ENCODE results near the gene REM2.

REM2 gene

DNA sequence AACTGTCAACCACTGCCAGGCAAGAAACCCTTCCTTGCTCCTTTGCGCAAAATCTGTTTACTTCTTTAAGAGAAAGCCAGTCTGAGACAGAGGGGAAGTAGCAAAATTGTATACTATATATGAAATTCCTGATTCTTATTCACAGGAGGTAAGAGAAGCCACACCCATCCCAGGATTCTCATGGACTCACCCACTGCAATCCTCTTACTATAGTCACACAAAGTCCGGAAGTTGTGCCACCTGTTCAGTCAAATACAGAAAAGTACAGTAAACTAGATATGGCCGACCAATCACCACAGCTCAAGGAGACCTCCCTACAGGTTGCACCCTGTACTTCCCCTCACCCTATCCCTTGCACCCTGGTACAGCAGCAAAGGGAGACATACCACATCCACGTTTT, 43.3 kb downstream of the REM2 start:
- Histone ChIP-seq H2BK12ac (ENCODE audit: low read length in 2 of 2) (peak overlapping the region in 1 of 2 experiments; percentile 6), H2BK120ac (ENCODE audit: low read depth, low read length) (no peak overlapping the region), H3K27ac (ENCODE audit: low read length, poor library complexity, severe bottlenecking) (no peak overlapping the region), H3K14ac (ENCODE audit: low read length in 2 of 2) (no peak overlapping the region), H3K9me3 (ENCODE audit: control insufficient read depth, low read length) (no peaks in the 10 kb centered on the region), H4K91ac (ENCODE audit: low read length) (no peak overlapping the region), H4K8ac (ENCODE audit: low read length) (no peak overlapping the region), H2BK15ac (ENCODE audit: low read depth, poor library complexity, severe bottlenecking) (no peak overlapping the region), H3K4me1 (ENCODE audit: control insufficient read depth, insufficient read depth, low read depth, low read length) (peaks cover 10% of the 10 kb centered on the region), H3K18ac (ENCODE audit: low read depth in 1 of 2, low read length in 2 of 2) (no peak overlapping the region), H3K9ac (ENCODE audit: low read length) (no peak overlapping the region), H3K36me3 (ENCODE audit: control insufficient read depth in 1 of 2, insufficient read depth in 2 of 2, low read depth in 1 of 2, low read length in 2 of 2) (peaks cover 29 to 56% of the 10 kb centered on the region in 2 experiments), H3K4me3 (ENCODE audit: insufficient read depth in 1 of 2, low read depth in 1 of 2, low read length in 2 of 2) (no peak overlapping the region), H3K23ac (ENCODE audit: low read length in 2 of 2) (no peak overlapping the region), H3K4me2 (ENCODE audit: low read length, poor library complexity, severe bottlenecking) (no peak overlapping the region), H3K4ac (ENCODE audit: low read depth in 1 of 2, low read length in 2 of 2) (no peak overlapping the region), H3K79me1 (replicated peaks; ENCODE audit: low read length, poor library complexity, severe bottlenecking) (peaks cover 27% of the 10 kb centered on the region), H3K27me3 (ENCODE audit: control insufficient read depth in 1 of 2, insufficient read depth in 1 of 2, low read length in 2 of 2) (no peaks in the 10 kb centered on the region), H2AFZ (ENCODE audit: low read depth, low read length) (no peak overlapping the region), H2AK5ac (ENCODE audit: low read length, severe bottlenecking) (no peak overlapping the region), H2BK5ac (ENCODE audit: low read depth, low read length, poor library complexity, severe bottlenecking) (no peak overlapping the region)
- 69% methylated on average over 3 of the region's 4 CpGs for WGBS
- no peak for DNase-seq

DNA sequence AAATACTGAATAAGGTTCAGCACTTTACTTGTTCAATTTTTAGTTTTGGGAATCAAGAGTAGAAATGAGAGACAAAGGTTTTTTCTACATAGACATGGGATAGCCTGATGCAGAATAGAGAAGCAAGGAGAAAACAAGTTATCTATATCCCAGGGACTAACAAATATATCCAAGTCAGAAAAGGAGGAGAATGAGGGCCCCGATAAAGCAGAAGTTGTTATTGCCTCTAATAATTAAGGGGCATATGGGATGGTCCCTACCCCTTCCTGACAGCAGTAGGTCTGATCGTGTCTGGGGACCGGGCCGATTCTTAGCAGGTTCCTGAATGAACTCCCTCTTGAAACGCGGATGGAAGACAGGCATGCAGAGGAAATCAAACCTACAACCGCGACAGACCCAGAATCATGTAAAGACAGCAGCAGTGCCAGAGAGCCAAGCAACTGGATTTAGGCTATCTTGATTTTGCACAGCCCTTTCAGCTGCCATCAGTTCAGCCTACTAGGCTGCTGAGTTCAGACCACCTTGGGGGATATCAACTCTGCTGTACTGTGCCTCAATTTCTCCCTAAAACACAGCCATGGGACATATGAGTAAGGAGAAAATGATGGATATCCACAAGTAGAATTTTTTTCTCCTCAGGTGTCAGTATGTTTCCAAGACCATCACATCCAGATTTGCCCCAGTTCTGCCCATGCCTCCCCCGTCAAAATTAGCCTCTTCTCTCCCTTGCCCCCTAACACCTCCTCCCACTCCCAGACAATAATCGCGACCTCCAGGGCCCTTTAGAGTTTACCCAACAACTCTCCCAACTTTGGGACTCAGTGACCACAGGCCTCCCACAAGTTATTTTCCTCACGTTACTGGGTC, 45.4 kb downstream of the REM2 start:
- Histone ChIP-seq H3K23ac (ENCODE audit: low read length in 2 of 2) (no peak overlapping the region), H3K4me1 (ENCODE audit: control insufficient read depth, insufficient read depth, low read depth, low read length) (peaks cover 10% of the 10 kb centered on the region), H4K91ac (ENCODE audit: low read length) (peak overlapping the region; percentile 97), H2BK12ac (ENCODE audit: low read length in 2 of 2) (no peak overlapping the region), H3K36me3 (ENCODE audit: control insufficient read depth in 1 of 2, insufficient read depth in 2 of 2, low read depth in 1 of 2, low read length in 2 of 2) (peaks cover 18 to 38% of the 10 kb centered on the region in 2 experiments), H2BK5ac (ENCODE audit: low read depth, low read length, poor library complexity, severe bottlenecking) (peak overlapping the region; percentile 25), H2BK120ac (ENCODE audit: low read depth, low read length) (peak overlapping the region; percentile 78), H3K14ac (ENCODE audit: low read length in 2 of 2) (no peak overlapping the region), H2BK15ac (ENCODE audit: low read depth, poor library complexity, severe bottlenecking) (no peak overlapping the region), H3K9ac (ENCODE audit: low read length) (peak overlapping the region; percentile 98), H3K4ac (ENCODE audit: low read depth in 1 of 2, low read length in 2 of 2) (peak overlapping the region in 1 of 2 experiments; percentile 56), H2AFZ (ENCODE audit: low read depth, low read length) (peak overlapping the region; percentile 80), H3K4me2 (ENCODE audit: low read length, poor library complexity, severe bottlenecking) (peak overlapping the region; percentile 71), H3K79me1 (replicated peaks; ENCODE audit: low read length, poor library complexity, severe bottlenecking) (peaks cover 25% of the 10 kb centered on the region), H3K4me3 (ENCODE audit: insufficient read depth in 1 of 2, low read depth in 1 of 2, low read length in 2 of 2) (peak overlapping the region; percentile 97 to 98), H3K27me3 (ENCODE audit: control insufficient read depth in 1 of 2, insufficient read depth in 1 of 2, low read length in 2 of 2) (no peaks in the 10 kb centered on the region), H3K18ac (ENCODE audit: low read depth in 1 of 2, low read length in 2 of 2) (peak overlapping the region; percentile 90 to 94), H3K9me3 (ENCODE audit: control insufficient read depth, low read length) (no peaks in the 10 kb centered on the region), H4K8ac (ENCODE audit: low read length) (peak overlapping the region; percentile 92), H3K27ac (ENCODE audit: low read length, poor library complexity, severe bottlenecking) (peak overlapping the region; percentile 78), H2AK5ac (ENCODE audit: low read length, severe bottlenecking) (no peak overlapping the region)
- WGBS, result 37% methylated on average over 12 of the region's 12 CpGs
- no peak for DNase-seq

DNA sequence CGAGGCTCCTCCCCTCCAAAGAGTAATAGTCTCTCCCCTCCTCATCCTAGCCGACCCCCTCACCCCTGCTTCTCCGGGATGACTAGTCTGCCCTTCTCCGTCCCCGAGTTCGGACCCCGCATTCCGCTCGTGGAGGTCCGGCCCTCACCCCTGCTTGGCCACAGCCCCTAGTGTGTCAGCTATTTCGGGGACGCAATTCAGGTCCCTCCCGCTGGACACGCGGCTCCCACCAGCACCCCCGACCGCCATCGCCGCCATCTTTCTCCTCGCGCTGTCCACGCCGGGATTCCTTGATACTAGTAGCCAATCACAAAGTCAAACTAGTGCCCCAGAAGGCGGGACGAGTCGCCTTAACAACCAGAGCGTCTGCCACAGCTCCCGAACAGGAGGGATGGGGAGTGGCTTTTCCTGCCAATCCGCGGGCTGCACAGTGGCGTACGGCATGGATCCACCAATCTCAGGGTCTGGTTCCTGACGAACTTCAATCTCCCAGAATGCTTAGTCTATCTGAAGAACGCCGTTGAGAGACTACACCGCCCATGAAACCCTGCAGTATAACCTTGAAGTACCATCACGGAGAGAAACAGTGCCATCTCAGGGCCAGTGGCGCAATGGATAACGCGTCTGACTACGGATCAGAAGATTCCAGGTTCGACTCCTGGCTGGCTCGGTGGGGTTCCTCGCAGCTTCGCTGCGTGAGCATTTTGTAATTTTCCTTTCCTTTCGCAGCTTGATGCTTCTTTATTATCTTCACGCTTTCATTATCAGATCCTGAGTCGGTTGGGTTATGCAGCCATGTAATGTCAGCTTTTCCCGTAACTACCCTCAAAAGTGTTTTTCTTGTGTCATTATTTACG, 46.3 kb downstream of the REM2 start, which contains the start of gene PRMT5:
PRMT5 (minus strand) TSS at position 273 of the 857 bp plus-strand sequence; CDS start at position 258, 15 bp downstream.
- H2BK12ac ChIP-seq (ENCODE audit: low read length in 2 of 2), result peak within 1 kb of the TSS; percentile 29 to 79
- H2BK5ac ChIP-seq (ENCODE audit: low read depth, low read length, poor library complexity, severe bottlenecking), result peak within 1 kb of the TSS; percentile 25
- H3K79me1 ChIP-seq (replicated peaks; ENCODE audit: low read length, poor library complexity, severe bottlenecking), result peaks cover 23% of the 10 kb centered on the region
- peak within 1 kb of the TSS; percentile 74 for H3K4me2 ChIP-seq (ENCODE audit: low read length, poor library complexity, severe bottlenecking)
- peaks cover 9 to 30% of the 10 kb centered on the region in 2 experiments for H3K36me3 ChIP-seq (ENCODE audit: control insufficient read depth in 1 of 2, insufficient read depth in 2 of 2, low read depth in 1 of 2, low read length in 2 of 2)
- peaks cover 10% of the 10 kb centered on the region for H3K4me1 ChIP-seq (ENCODE audit: control insufficient read depth, insufficient read depth, low read depth, low read length)
- peak; percentile 100 for DNase-seq
- no peaks in the 10 kb centered on the region for H3K27me3 ChIP-seq (ENCODE audit: control insufficient read depth in 1 of 2, insufficient read depth in 1 of 2, low read length in 2 of 2)
- H3K27ac ChIP-seq (ENCODE audit: low read length, poor library complexity, severe bottlenecking), result peak within 1 kb of the TSS; percentile 91
- peak within 1 kb of the TSS; percentile 31 to 56 for H3K4ac ChIP-seq (ENCODE audit: low read depth in 1 of 2, low read length in 2 of 2)
- H2AFZ ChIP-seq (ENCODE audit: low read depth, low read length), result peak within 1 kb of the TSS; percentile 80
- WGBS, result under 1% methylated on average over 48 of the region's 51 CpGs
- H3K9ac ChIP-seq (ENCODE audit: low read length), result peak within 1 kb of the TSS; percentile 98
- peak within 1 kb of the TSS; percentile 78 for H2BK120ac ChIP-seq (ENCODE audit: low read depth, low read length)
- no peaks in the 10 kb centered on the region for H3K9me3 ChIP-seq (ENCODE audit: control insufficient read depth, low read length)
- H3K14ac ChIP-seq (ENCODE audit: low read length in 2 of 2), result peak within 1 kb of the TSS in 1 of 2 experiments; percentile 86
- peak within 1 kb of the TSS; percentile 97 for H4K91ac ChIP-seq (ENCODE audit: low read length)
- H3K4me3 ChIP-seq (ENCODE audit: insufficient read depth in 1 of 2, low read depth in 1 of 2, low read length in 2 of 2), result peak within 1 kb of the TSS; percentile 97 to 98
- peak within 1 kb of the TSS; percentile 13 for H2BK15ac ChIP-seq (ENCODE audit: low read depth, poor library complexity, severe bottlenecking)
- peak within 1 kb of the TSS; percentile 25 to 84 for H3K23ac ChIP-seq (ENCODE audit: low read length in 2 of 2)
- peak within 1 kb of the TSS; percentile 90 to 94 for H3K18ac ChIP-seq (ENCODE audit: low read depth in 1 of 2, low read length in 2 of 2)
- H4K8ac ChIP-seq (ENCODE audit: low read length), result peak within 1 kb of the TSS; percentile 92
- no peak within 1 kb of the TSS for H2AK5ac ChIP-seq (ENCODE audit: low read length, severe bottlenecking)
